Hepatocyte (in vitro differentiated cells): ENCODE results near the gene PEA15.

Experiments
- EZH2 ChIP-seq: fragments of 200-600 bp; sonication (generic); IDR thresholded peaks from 2 replicates; pipeline ENCODE4 v1.6.1; 2016; ENCODE audit warnings: antibody characterized with exemption, mild to moderate bottlenecking, borderline replicate concordance
- EZH2phosphoT487 ChIP-seq: fragments of 200-600 bp; sonication (generic); IDR thresholded peaks from one replicate; pipeline ENCODE4 v1.6.1; 2018; ENCODE audit warnings: antibody characterized with exemption, mild to moderate bottlenecking, low read depth, moderate library complexity; ENCODE audit not compliant: unreplicated experiment, severe bottlenecking
- TF ChIP-seq, protein P1 (sequence below): fragments of 200-600 bp; sonication (generic); IDR thresholded peaks from 2 replicates; pipeline ENCODE4 v1.5.1; 2016; ENCODE audit warnings: antibody characterized with exemption, mild to moderate bottlenecking; ENCODE audit not compliant: poor library complexity

DNA sequence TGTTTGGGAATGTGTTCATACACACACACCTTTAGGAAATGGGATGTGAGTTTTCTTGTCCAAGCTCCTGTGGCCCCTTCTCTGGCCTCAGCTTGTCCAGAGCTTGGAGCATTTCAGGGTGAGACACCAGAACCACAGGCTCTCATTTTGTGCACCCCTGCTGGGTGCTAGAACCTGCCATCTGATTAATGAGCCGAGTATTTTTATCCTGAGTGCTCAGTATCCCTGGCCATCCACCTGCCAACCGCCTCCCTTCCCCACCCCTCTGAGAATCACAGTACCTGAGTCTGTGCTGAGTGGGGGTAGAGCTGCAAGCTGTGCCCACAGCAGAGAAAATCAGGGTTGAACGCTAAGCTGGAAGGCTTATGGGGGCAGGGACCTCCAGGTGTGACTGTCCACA lies 13.4 kb upstream of the PEA15 start:
- TF ChIP-seq, protein P1, sequence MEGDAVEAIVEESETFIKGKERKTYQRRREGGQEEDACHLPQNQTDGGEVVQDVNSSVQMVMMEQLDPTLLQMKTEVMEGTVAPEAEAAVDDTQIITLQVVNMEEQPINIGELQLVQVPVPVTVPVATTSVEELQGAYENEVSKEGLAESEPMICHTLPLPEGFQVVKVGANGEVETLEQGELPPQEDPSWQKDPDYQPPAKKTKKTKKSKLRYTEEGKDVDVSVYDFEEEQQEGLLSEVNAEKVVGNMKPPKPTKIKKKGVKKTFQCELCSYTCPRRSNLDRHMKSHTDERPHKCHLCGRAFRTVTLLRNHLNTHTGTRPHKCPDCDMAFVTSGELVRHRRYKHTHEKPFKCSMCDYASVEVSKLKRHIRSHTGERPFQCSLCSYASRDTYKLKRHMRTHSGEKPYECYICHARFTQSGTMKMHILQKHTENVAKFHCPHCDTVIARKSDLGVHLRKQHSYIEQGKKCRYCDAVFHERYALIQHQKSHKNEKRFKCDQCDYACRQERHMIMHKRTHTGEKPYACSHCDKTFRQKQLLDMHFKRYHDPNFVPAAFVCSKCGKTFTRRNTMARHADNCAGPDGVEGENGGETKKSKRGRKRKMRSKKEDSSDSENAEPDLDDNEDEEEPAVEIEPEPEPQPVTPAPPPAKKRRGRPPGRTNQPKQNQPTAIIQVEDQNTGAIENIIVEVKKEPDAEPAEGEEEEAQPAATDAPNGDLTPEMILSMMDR = no peak
- TF ChIP-seq EZH2 = no peak
- no peak for TF ChIP-seq EZH2phosphoT487
